GM12878 (cell line): Measurements from ENCODE around the gene NCDN. TPM values are rescaled to one million over a fixed set of nuclear protein-coding genes. Genes with fewer than 3 reads are reported as not detected.
"Not testable (repeated sequence)": the region's sequence is repeated elsewhere in the genome, so short reads cannot be mapped to it uniquely, and the experiment has no call there.

Source experiments
- ATAC-seq: fragments of 200-7000 bp; cut with Tn5 transposase; 3 replicates; pipeline ENCODE4 v1.9.1; 2020; ENCODE audit warnings: mild to moderate bottlenecking, moderate library complexity
- BruUV-seq: library from RNA; stranded (reverse); fragments of 400-500 nt; replicated peaks from 2 replicates; lab custom pipeline; 2021; lab: Mats Ljungman, UMichigan
- CTCF ChIA-PET: fragments of 300-600 bp; sonication (Branson Sonifier 250); formaldehyde crosslinking; extraction: SDS; loops from one replicate; lab custom pipeline; 2021; ENCODE audit warnings: inconsistent platforms; lab: Yijun Ruan, JAX
- POLR2A ChIA-PET: fragments of 350-600 bp; formaldehyde crosslinking; extraction: SDS; loops from one replicate; lab custom pipeline; 2021; ENCODE audit warnings: inconsistent platforms; lab: Charles Lee
- RAD21 ChIA-PET: fragments of 300-600 bp; sonication (Branson Sonifier 250); formaldehyde crosslinking; loops from one replicate; lab custom pipeline; 2023; ENCODE audit warnings: antibody characterized with exemption; ENCODE audit not compliant: unreplicated experiment; lab: Charles Lee
- SMC1A ChIA-PET: fragments of 300-600 bp; sonication (Branson Sonifier 250); formaldehyde crosslinking; loops from one replicate; lab custom pipeline; 2023; ENCODE audit not compliant: unreplicated experiment, uncharacterized antibody; lab: Charles Lee
- DNase-seq: peaks from one replicate; pipeline ENCODE4 v3.0.0-alpha.2; 2011; ENCODE audit warnings: low read depth, low spot score
- FAIRE-seq: peaks from 3 replicates; lab custom pipeline; 2011; peaks lifted over from hg19 to GRCh38; lab: Jason Lieb, UNC
- H2AFZ ChIP-seq: 2 replicates; pipeline ENCODE4 v1.6.0; 2011; ENCODE audit warnings: low read depth, low read length, control low read depth; ENCODE audit not compliant: control insufficient read depth
- H3K27ac ChIP-seq: 2 replicates; pipeline ENCODE4 v1.5.1; 2011; ENCODE audit warnings: control low read depth; ENCODE audit not compliant: control insufficient read depth, insufficient read depth
- H3K27me3 ChIP-seq, 2 experiments: replicated peaks in 1 of 2; 2 replicates each; pipeline versions ENCODE4 v1.6.0 to v1.6.1; 2011; ENCODE audit warnings: low read length in 1 of 2; ENCODE audit not compliant: control insufficient read depth in 2 of 2, insufficient read depth in 2 of 2
- H3K36me3 ChIP-seq, 2 experiments: 2 replicates each; pipeline ENCODE4 v1.5.1; 2011; ENCODE audit warnings: low read length in 1 of 2; ENCODE audit not compliant: control insufficient read depth in 2 of 2, insufficient read depth in 2 of 2
- H3K4me1 ChIP-seq: 2 replicates; pipeline ENCODE4 v1.6.1; 2011; ENCODE audit warnings: mild to moderate bottlenecking, low read length, moderate library complexity, mixed read lengths; ENCODE audit not compliant: control insufficient read depth, insufficient read depth
- H3K4me2 ChIP-seq: 2 replicates; pipeline ENCODE4 v1.6.0; 2011; ENCODE audit warnings: control low read depth; ENCODE audit not compliant: control insufficient read depth, insufficient read depth
- H3K4me3 ChIP-seq: fragments of 200-600 bp; sonication (generic); 2 replicates; pipeline ENCODE4 v1.5.1; 2016
- H3K79me2 ChIP-seq: 2 replicates; pipeline ENCODE4 v1.6.0; 2011; ENCODE audit warnings: low read length; ENCODE audit not compliant: control insufficient read depth, insufficient read depth
- H3K9ac ChIP-seq: 2 replicates; pipeline ENCODE4 v1.8.0; 2011; ENCODE audit warnings: low read length, control low read depth, mixed read lengths; ENCODE audit not compliant: control insufficient read depth, insufficient read depth
- H3K9me3 ChIP-seq: replicated peaks from 3 replicates; pipeline ENCODE4 v1.5.1; 2011; ENCODE audit warnings: mild to moderate bottlenecking, low read length; ENCODE audit not compliant: control insufficient read depth, insufficient read depth
- H4K20me1 ChIP-seq: 2 replicates; pipeline ENCODE4 v1.6.0; 2011; ENCODE audit not compliant: control insufficient read depth, insufficient read depth
- FOS ChIP-seq: IDR thresholded peaks from 3 replicates; pipeline ENCODE4 v1.6.1; 2011; ENCODE audit warnings: borderline replicate concordance; ENCODE audit not compliant: insufficient read length; ENCODE audit errors: extremely low read depth
- NR2C1 ChIP-seq: fragments of 450-650 bp; IDR thresholded peaks from 2 replicates; pipeline ENCODE4 v1.6.1; 2017; ENCODE audit warnings: antibody characterized with exemption, mild to moderate bottlenecking, moderate library complexity
- SUPT20H ChIP-seq: IDR thresholded peaks from 2 replicates; pipeline ENCODE4 v1.6.1; 2011; ENCODE audit warnings: low read depth, mild to moderate bottlenecking, low read length, moderate library complexity, borderline replicate concordance; ENCODE audit not compliant: control insufficient read depth
- WRNIP1 ChIP-seq: IDR thresholded peaks from 2 replicates; pipeline ENCODE4 v1.6.1; 2011; ENCODE audit warnings: low read depth, low read length, improper control_type of control experiment, borderline replicate concordance
- YY1 ChIP-seq: IDR thresholded peaks from 2 replicates; pipeline ENCODE4 v1.6.1; 2011; ENCODE audit warnings: low read depth, mild to moderate bottlenecking, low read length
- ZNF207 ChIP-seq: fragments of 450-650 bp; IDR thresholded peaks from 2 replicates; pipeline ENCODE4 v1.6.1; 2014; ENCODE audit warnings: antibody characterized with exemption, mild to moderate bottlenecking, borderline replicate concordance
- ZNF274 ChIP-seq: IDR thresholded peaks from one replicate; pipeline ENCODE4 v1.8.0; 2011; ENCODE audit not compliant: insufficient read length, insufficient read depth
- WGBS: methylation state at CpG from one replicate; pipeline ENCODE4 v1.1.6; 2016; ENCODE audit warnings: low lambda C conversion rate; ENCODE audit not compliant: insufficient replicate concordance, insufficient coverage; ENCODE audit errors: missing lambda C conversion rate; 5-methylcytosine and 5-hydroxymethylcytosine counted together
- in situ Hi-C: fragments of 300-500 bp; cut with MboI; formaldehyde crosslinking; loops from 9 replicates; pipeline ENCODE4 v1.14.3; 2018; ENCODE audit warnings: mixed read lengths
- intact Hi-C: fragments of 100-400 bp; cut with micrococcal nuclease; formaldehyde crosslinking; loops from one replicate; pipeline ENCODE4 v1.14.2; 2022; ENCODE audit not compliant: unreplicated experiment
- polyA plus RNA-seq, 11 experiments: library from polyadenylated mRNA; depleted of rRNA in 4 of 11; unstranded in 6 of 11; stranded (reverse) in 5 of 11; fragments of >200 nt; fragmentation: Nextera tagmentation in 4 of 11; fragmentation: Illumina TruSeq in 1 of 11; extraction: Ambion mirVana in 4 of 11; extraction: Trizol in 1 of 11; gene quantifications; 1 replicate in 1 of 11; 2 replicates in 10 of 11; pipeline versions ENCODE4 v1.2.1 to v1.2.3, GENCODE V29; 2011 to 2016; ENCODE audit warnings: inconsistent platforms in 2 of 11, missing spikeins in 2 of 11, low read depth in 1 of 11
- total RNA-seq, 4 experiments: library from RNA; depleted of rRNA in 3 of 4; stranded (reverse); fragments of >200 nt in 3 of 4; fragmentation: Illumina TruSeq in 1 of 4; extraction: Trizol in 1 of 4; gene quantifications; 2 replicates each; pipeline versions ENCODE4 v1.2.1 to v1.2.3, GENCODE V29; 2013 to 2021
- TF ChIP-seq, protein P1 (sequence below): IDR thresholded peaks from 2 replicates; pipeline ENCODE4 v1.6.1; 2011; ENCODE audit warnings: borderline replicate concordance, low read depth, mild to moderate bottlenecking, moderate library complexity, mixed read lengths, low read length; ENCODE audit not compliant: insufficient read depth; ENCODE audit errors: extremely low read length

Gene NCDN
- total and polyA plus RNA-seq, 10 of the 15 experiments (the other 5 are each of a cell fraction or from before 2014, with no cell fraction given): 1.8 to 25.5 (median 10.9) TPM

DNA sequence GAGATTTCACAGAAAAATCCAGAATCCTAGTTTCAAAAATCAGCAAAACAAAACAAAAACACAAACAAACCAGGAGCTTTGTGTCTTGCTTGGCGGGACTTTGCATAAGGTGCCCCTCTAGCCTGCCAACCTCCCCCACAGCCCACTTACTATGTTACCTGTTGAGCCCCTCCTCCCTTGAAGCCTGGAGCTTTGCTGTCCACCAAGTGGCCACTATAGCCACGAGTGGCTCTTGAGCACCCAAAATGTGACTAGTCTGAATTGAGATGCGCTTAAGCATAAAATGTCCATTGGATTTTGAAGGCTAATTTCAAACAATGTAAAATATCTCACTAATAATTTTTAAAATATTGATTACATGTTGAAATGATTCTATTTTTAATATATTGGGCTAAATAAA lies 27.7 kb downstream of the NCDN start:
- SMC1A ChIA-PET: interaction anchor here (0.9 to 1.0 kb wide), 2 partner anchors 15 to 24 kb away, joined by 3 read pairs; no protein-coding TSS in a partner anchor

DNA sequence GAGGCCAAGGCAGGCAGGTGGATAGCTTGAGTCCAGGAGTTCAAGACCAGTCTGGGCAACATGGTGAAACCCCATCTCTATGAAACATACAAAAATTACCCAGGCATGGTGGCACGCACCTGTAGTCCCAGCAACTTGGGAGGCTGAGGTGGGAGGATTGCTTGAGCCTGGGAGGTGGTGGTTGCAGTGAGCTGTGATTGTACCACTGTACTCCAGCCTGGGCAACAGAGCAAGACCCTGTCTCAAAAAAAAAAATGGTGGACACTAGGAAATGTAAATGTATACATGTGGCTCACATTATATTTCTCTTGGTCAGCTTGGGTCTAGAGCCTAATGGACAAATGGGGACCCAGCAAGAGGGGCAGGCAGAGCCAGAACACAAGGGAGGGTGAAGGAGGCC lies 28.2 kb downstream of the NCDN start:
- RAD21 ChIA-PET, H3K9me3 ChIP-seq, H3K9ac ChIP-seq, H3K79me2 ChIP-seq, intact Hi-C loops, H3K27ac ChIP-seq, H3K36me3 ChIP-seq, DNase-seq, H4K20me1 ChIP-seq, POLR2A ChIA-PET, in situ Hi-C loops, BruUV-seq, H3K4me3 ChIP-seq, ATAC-seq, H3K4me2 ChIP-seq, H2AFZ ChIP-seq, FAIRE-seq, H3K4me1 ChIP-seq, H3K27me3 ChIP-seq: not testable (repeated sequence)
- 100% methylated on average over 1 of the region's 1 CpG for WGBS
- SMC1A ChIA-PET: interaction anchor here (0.7 to 1.0 kb wide), 2 partner anchors 15 to 258 kb away, joined by 3 read pairs; no protein-coding TSS in a partner anchor
- CTCF ChIA-PET: interaction anchor here (3.1 kb wide), 1 partner anchor 21 kb away, joined by 8 read pairs; no protein-coding TSS in a partner anchor

More for the DNA sequence above, 27.7 kb downstream of the NCDN start:
- ATAC-seq: no peak
- no peak overlapping the region for H3K4me3 ChIP-seq
- H3K4me2 ChIP-seq: no peak overlapping the region
- no peaks in the 10 kb centered on the region for H3K27me3 ChIP-seq
- BruUV-seq: no TSS peak
- CTCF ChIA-PET: interaction anchor here (0.8 to 3.1 kb wide), 3 partner anchors 16 to 35 kb away, joined by 3 to 8 read pairs (median 3); no protein-coding TSS in a partner anchor
- intact Hi-C loops: no loop called here
- H3K27ac ChIP-seq: no peak overlapping the region
- H3K9me3 ChIP-seq: no peaks in the 10 kb centered on the region
- H3K9ac ChIP-seq: no peak overlapping the region
- POLR2A ChIA-PET: no interaction called here
- peaks cover 7% of the 10 kb centered on the region; the same call in 1 of the 2 replicates for H3K4me1 ChIP-seq
- RAD21 ChIA-PET: no interaction called here
- FAIRE-seq: no peak
- in situ Hi-C loops: no loop called here
- TF ChIP-seq, protein P1, sequence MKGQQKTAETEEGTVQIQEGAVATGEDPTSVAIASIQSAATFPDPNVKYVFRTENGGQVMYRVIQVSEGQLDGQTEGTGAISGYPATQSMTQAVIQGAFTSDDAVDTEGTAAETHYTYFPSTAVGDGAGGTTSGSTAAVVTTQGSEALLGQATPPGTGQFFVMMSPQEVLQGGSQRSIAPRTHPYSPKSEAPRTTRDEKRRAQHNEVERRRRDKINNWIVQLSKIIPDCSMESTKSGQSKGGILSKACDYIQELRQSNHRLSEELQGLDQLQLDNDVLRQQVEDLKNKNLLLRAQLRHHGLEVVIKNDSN: no peak
- TF ChIP-seq SUPT20H (no peak), YY1 (no peak), NR2C1 (no peak), WRNIP1 (no peak), FOS (no peak), ZNF207 (no peak), ZNF274 (no peak)
- TF ChIP-seq, all 136 proteins: peak for 0
- WGBS: 68% methylated on average over 3 of the region's 3 CpGs
- H3K79me2 ChIP-seq: no peaks in the 10 kb centered on the region
- no peaks in the 10 kb centered on the region for H3K36me3 ChIP-seq
- DNase-seq: no peak
- no peaks in the 10 kb centered on the region for H4K20me1 ChIP-seq
- H2AFZ ChIP-seq: no peak overlapping the region
